Trophoblast cell (in vitro differentiated cells and primary cell): ENCODE data around the gene DOK5.

Source experiments
- DNase-seq, 2 donors: peaks; one replicate each; pipeline ENCODE4 v3.0.0-alpha.2; 2016
- H2AFZ ChIP-seq: 2 replicates; pipeline ENCODE4 v1.6.1; 2013; ENCODE audit warnings: low read length, moderate library complexity, mild to moderate bottlenecking; ENCODE audit not compliant: insufficient read depth, poor library complexity
- H2AK5ac ChIP-seq: 2 replicates; pipeline ENCODE4 v1.6.1; 2013; ENCODE audit warnings: mild to moderate bottlenecking, low read length
- H2BK120ac ChIP-seq: 2 replicates; pipeline ENCODE4 v1.6.1; 2013; ENCODE audit warnings: low read length, mild to moderate bottlenecking, moderate library complexity; ENCODE audit not compliant: insufficient read depth, poor library complexity
- H2BK12ac ChIP-seq: 2 replicates; pipeline ENCODE4 v1.6.1; 2013; ENCODE audit warnings: mild to moderate bottlenecking, low read length, moderate library complexity
- H2BK5ac ChIP-seq: 2 replicates; pipeline ENCODE4 v1.6.1; 2013; ENCODE audit warnings: low read length, low read depth, moderate library complexity, mild to moderate bottlenecking; ENCODE audit not compliant: poor library complexity
- H3K14ac ChIP-seq: 2 replicates; pipeline ENCODE4 v1.6.1; 2013; ENCODE audit warnings: mild to moderate bottlenecking, low read length
- H3K18ac ChIP-seq: 2 replicates; pipeline ENCODE4 v1.6.1; 2013; ENCODE audit warnings: mild to moderate bottlenecking, low read length
- H3K23ac ChIP-seq: 2 replicates; pipeline ENCODE4 v1.6.1; 2013; ENCODE audit warnings: low read length
- H3K27ac ChIP-seq: 2 replicates; pipeline ENCODE4 v1.5.1; 2013; ENCODE audit warnings: low read depth, mild to moderate bottlenecking, inconsistent platforms, low read length, moderate library complexity
- H3K27me3 ChIP-seq: 2 replicates; pipeline ENCODE4 v1.6.1; 2013; ENCODE audit warnings: inconsistent platforms, mild to moderate bottlenecking, low read length, moderate library complexity; ENCODE audit not compliant: insufficient read depth
- H3K36me3 ChIP-seq, 2 experiments: 1 replicate in 1 of 2; 2 replicates in 1 of 2; pipeline ENCODE4 v1.6.1; 2013; ENCODE audit warnings: low read length in 2 of 2, mild to moderate bottlenecking in 2 of 2, moderate library complexity in 1 of 2; ENCODE audit not compliant: insufficient read depth in 2 of 2, control insufficient read depth in 1 of 2
- H3K4ac ChIP-seq: 2 replicates; pipeline ENCODE4 v1.6.1; 2013; ENCODE audit warnings: low read depth, mild to moderate bottlenecking, low read length, moderate library complexity
- H3K4me1 ChIP-seq, 2 experiments: 1 replicate in 1 of 2; 2 replicates in 1 of 2; pipeline ENCODE4 v1.6.1; 2013; ENCODE audit warnings: low read length in 2 of 2, mild to moderate bottlenecking in 2 of 2, moderate library complexity in 1 of 2; ENCODE audit not compliant: insufficient read depth in 2 of 2, control insufficient read depth in 1 of 2
- H3K4me2 ChIP-seq: 2 replicates; pipeline ENCODE4 v1.6.1; 2013; ENCODE audit warnings: inconsistent platforms, mild to moderate bottlenecking, low read length, moderate library complexity
- H3K4me3 ChIP-seq: 2 replicates; pipeline ENCODE4 v1.5.1; 2013; ENCODE audit warnings: mild to moderate bottlenecking, low read depth, low read length, inconsistent platforms
- H3K79me1 ChIP-seq: one replicate; pipeline ENCODE4 v1.6.1; 2013; ENCODE audit warnings: low read length
- H3K79me2 ChIP-seq: 2 replicates; pipeline ENCODE4 v1.6.1; 2013; ENCODE audit warnings: low read length, mild to moderate bottlenecking; ENCODE audit not compliant: control insufficient read depth, insufficient read depth, poor library complexity
- H3K9ac ChIP-seq: 2 replicates; pipeline ENCODE4 v1.6.1; 2013; ENCODE audit warnings: mild to moderate bottlenecking, low read length
- H3K9me3 ChIP-seq: 2 replicates; pipeline ENCODE4 v1.6.1; 2013; ENCODE audit warnings: low read depth, mild to moderate bottlenecking, control low read depth, inconsistent platforms, low read length; ENCODE audit not compliant: insufficient read depth
- H4K12ac ChIP-seq: 2 replicates; pipeline ENCODE4 v1.6.1; 2013; ENCODE audit warnings: low read depth, mild to moderate bottlenecking, low read length, moderate library complexity
- H4K8ac ChIP-seq: 2 replicates; pipeline ENCODE4 v1.6.1; 2013; ENCODE audit warnings: low read depth, mild to moderate bottlenecking, low read length, moderate library complexity
- H4K91ac ChIP-seq: one replicate; pipeline ENCODE4 v1.6.1; 2013; ENCODE audit warnings: low read depth, mild to moderate bottlenecking, low read length, moderate library complexity
- WGBS: extraction: QIAGEN DNeasy Blood & Tissue Kit; methylation state at CpG from one replicate; pipeline ENCODE4 v1.1.7; 2013; ENCODE audit warnings: missing lambda C conversion rate; ENCODE audit not compliant: insufficient read length, insufficient coverage; ENCODE audit errors: extremely low coverage; 5-methylcytosine and 5-hydroxymethylcytosine counted together

DOK5 gene

DNA sequence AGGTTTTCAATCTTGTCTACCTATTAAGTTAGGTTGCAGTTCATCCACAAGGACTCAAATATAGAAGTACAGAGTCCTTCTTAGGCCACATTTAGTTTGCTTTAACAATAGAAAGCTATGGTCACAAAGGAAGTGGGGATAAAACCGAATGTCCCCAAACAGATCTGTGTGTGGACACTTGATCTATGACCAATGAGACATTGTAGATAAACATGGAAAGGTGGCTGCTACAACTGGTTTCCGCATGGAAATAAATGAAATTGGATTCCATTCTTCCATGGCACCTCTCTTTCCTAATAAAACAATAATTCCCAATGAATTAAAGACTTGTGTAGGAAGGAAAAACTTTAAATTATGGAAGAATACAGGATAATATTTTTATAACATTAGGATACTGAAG lies 20.4 kb upstream of the DOK5 start:
- H3K27me3 ChIP-seq: no peaks in the 10 kb centered on the region
- H3K4ac ChIP-seq: no peak overlapping the region
- no peak overlapping the region for H3K4me2 ChIP-seq
- H2BK12ac ChIP-seq: no peak overlapping the region
- no peak overlapping the region for H3K4me3 ChIP-seq
- no peak overlapping the region for H4K12ac ChIP-seq
- DNase-seq: no peak
- H2BK120ac ChIP-seq: no peak overlapping the region
- H3K9me3 ChIP-seq: no peaks in the 10 kb centered on the region
- H3K23ac ChIP-seq: no peak overlapping the region
- H3K14ac ChIP-seq: no peak overlapping the region
- H4K91ac ChIP-seq: no peak overlapping the region
- H2AK5ac ChIP-seq: no peak overlapping the region
- no peak overlapping the region for H2BK5ac ChIP-seq
- no peak overlapping the region for H3K9ac ChIP-seq
- no CpG with 5 or more reads among the region's 2 CpGs for WGBS
- no peak overlapping the region for H2AFZ ChIP-seq
- H4K8ac ChIP-seq: no peak overlapping the region
- no peaks in the 10 kb centered on the region for H3K4me1 ChIP-seq
- H3K18ac ChIP-seq: no peak overlapping the region
- H3K79me1 ChIP-seq: no peaks in the 10 kb centered on the region
- H3K36me3 ChIP-seq: no peaks in the 10 kb centered on the region
- no peak overlapping the region for H3K27ac ChIP-seq
- H3K79me2 ChIP-seq: no peaks in the 10 kb centered on the region

DNA sequence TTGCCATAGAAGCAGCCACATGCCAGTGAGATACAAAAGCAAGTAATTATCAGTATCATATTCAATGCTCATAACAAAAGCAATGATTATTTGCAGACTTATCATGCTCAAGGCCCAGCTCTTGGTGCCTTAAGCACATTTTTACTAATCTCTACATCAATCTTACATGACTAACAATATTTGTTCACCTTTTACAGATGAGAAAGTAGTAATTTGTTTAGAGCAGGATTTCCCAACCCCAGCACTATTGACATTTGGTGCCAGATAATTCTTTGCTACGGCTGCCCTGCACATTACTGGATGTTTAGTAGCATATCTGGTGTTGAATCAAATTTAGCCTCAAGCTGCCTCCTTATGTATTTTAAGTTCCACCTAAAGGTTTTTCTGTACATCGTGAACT lies 19.0 kb upstream of the DOK5 start:
- Histone ChIP-seq H3K4me2 (no peak overlapping the region), H3K14ac (no peak overlapping the region), H3K79me2 (no peaks in the 10 kb centered on the region), H3K4me1 (no peaks in the 10 kb centered on the region), H2BK12ac (no peak overlapping the region), H2BK120ac (no peak overlapping the region), H2BK5ac (no peak overlapping the region), H4K8ac (no peak overlapping the region), H3K79me1 (no peaks in the 10 kb centered on the region), H3K4ac (no peak overlapping the region), H3K23ac (no peak overlapping the region), H3K4me3 (no peak overlapping the region), H4K91ac (no peak overlapping the region), H2AK5ac (no peak overlapping the region), H3K9ac (no peak overlapping the region), H2AFZ (no peak overlapping the region), H3K27ac (no peak overlapping the region), H3K9me3 (no peaks in the 10 kb centered on the region), H3K36me3 (no peaks in the 10 kb centered on the region), H3K27me3 (no peaks in the 10 kb centered on the region), H3K18ac (no peak overlapping the region), H4K12ac (no peak overlapping the region)
- DNase-seq: peak; percentile 41 to 57
- WGBS: no CpG with 5 or more reads among the region's 2 CpGs

GRCh38 chr20:54456961-54457360 lies 18.4 kb upstream of the DOK5 start:
- H2BK12ac ChIP-seq: no peak overlapping the region
- no peak overlapping the region for H2BK5ac ChIP-seq
- H3K4me3 ChIP-seq: no peak overlapping the region
- no peak overlapping the region for H4K12ac ChIP-seq
- WGBS: no CpG with 5 or more reads among the region's 6 CpGs
- no peak overlapping the region for H4K8ac ChIP-seq
- no peak overlapping the region for H4K91ac ChIP-seq
- no peak overlapping the region for H2AFZ ChIP-seq
- H3K9me3 ChIP-seq: no peaks in the 10 kb centered on the region
- H3K4ac ChIP-seq: no peak overlapping the region
- H2AK5ac ChIP-seq: no peak overlapping the region
- no peak overlapping the region for H3K14ac ChIP-seq
- H3K4me1 ChIP-seq: no peaks in the 10 kb centered on the region
- H3K9ac ChIP-seq: no peak overlapping the region
- H3K4me2 ChIP-seq: no peak overlapping the region
- no peak overlapping the region for H3K23ac ChIP-seq
- no peak overlapping the region for H3K18ac ChIP-seq
- no peaks in the 10 kb centered on the region for H3K27me3 ChIP-seq
- H3K79me2 ChIP-seq: no peaks in the 10 kb centered on the region
- no peaks in the 10 kb centered on the region for H3K36me3 ChIP-seq
- no peak overlapping the region for H3K27ac ChIP-seq
- no peak for DNase-seq
- H3K79me1 ChIP-seq: no peaks in the 10 kb centered on the region
- no peak overlapping the region for H2BK120ac ChIP-seq

DNA sequence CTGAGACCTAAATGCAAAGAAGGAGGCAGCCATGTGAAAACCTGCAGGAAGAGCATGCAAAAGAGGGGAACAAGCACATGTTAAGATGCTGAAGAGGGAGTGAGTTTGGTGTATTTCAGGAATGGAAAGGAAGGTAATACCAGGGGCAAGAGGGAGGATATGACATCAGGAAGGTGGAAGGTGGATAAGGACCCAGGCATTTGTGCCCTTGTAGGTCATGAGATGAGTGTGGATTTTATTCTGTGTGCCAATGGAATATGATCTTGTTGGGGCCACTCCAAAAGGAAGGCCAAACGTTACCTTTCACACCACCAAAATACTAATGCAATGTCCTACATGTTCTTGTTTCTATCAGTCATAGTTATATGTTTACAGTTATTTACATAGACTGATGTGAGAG lies 17.2 kb upstream of the DOK5 start:
- H3K4me1 ChIP-seq: no peaks in the 10 kb centered on the region
- H4K8ac ChIP-seq: no peak overlapping the region
- no peak overlapping the region for H3K9ac ChIP-seq
- no peaks in the 10 kb centered on the region for H3K9me3 ChIP-seq
- H3K27ac ChIP-seq: no peak overlapping the region
- H2AK5ac ChIP-seq: no peak overlapping the region
- no peak overlapping the region for H2BK12ac ChIP-seq
- no peak overlapping the region for H2BK120ac ChIP-seq
- no peak overlapping the region for H3K4me2 ChIP-seq
- no peak for DNase-seq
- H3K36me3 ChIP-seq: no peaks in the 10 kb centered on the region
- no peak overlapping the region for H3K18ac ChIP-seq
- no peak overlapping the region for H2AFZ ChIP-seq
- H3K23ac ChIP-seq: no peak overlapping the region
- H2BK5ac ChIP-seq: no peak overlapping the region
- no peaks in the 10 kb centered on the region for H3K79me2 ChIP-seq
- H3K79me1 ChIP-seq: no peaks in the 10 kb centered on the region
- H3K27me3 ChIP-seq: no peaks in the 10 kb centered on the region
- H3K4me3 ChIP-seq: no peak overlapping the region
- WGBS: no CpG with 5 or more reads among the region's 1 CpG
- H4K12ac ChIP-seq: no peak overlapping the region
- H3K14ac ChIP-seq: no peak overlapping the region
- H3K4ac ChIP-seq: no peak overlapping the region
- H4K91ac ChIP-seq: no peak overlapping the region
